Keratinocyte (primary cell): ENCODE data around the gene COMMD4.
"Not testable (repeated sequence)": the region's sequence is repeated elsewhere in the genome, so short reads cannot be mapped to it uniquely, and the experiment has no call there.

Experiments
- EZH2 ChIP-seq: IDR thresholded peaks from one replicate; pipeline ENCODE4 v1.6.1; 2012; ENCODE audit warnings: inconsistent platforms, mild to moderate bottlenecking, low read length, moderate library complexity
- TF ChIP-seq, protein P1 (sequence below), 3 experiments: IDR thresholded peaks in 1 of 3; conservative IDR thresholded peaks in 1 of 3; optimal IDR thresholded peaks in 1 of 3; 2 replicates in 2 of 3; 3 replicates in 1 of 3; pipeline versions ENCODE3 to v1.5.1; 2011; ENCODE audit warnings: low read length in 3 of 3, mild to moderate bottlenecking in 3 of 3, moderate library complexity in 2 of 3, control low read depth in 1 of 3, inconsistent platforms in 1 of 3; ENCODE audit not compliant: insufficient read depth in 2 of 3; ENCODE audit errors: extremely low read depth in 1 of 3

DNA sequence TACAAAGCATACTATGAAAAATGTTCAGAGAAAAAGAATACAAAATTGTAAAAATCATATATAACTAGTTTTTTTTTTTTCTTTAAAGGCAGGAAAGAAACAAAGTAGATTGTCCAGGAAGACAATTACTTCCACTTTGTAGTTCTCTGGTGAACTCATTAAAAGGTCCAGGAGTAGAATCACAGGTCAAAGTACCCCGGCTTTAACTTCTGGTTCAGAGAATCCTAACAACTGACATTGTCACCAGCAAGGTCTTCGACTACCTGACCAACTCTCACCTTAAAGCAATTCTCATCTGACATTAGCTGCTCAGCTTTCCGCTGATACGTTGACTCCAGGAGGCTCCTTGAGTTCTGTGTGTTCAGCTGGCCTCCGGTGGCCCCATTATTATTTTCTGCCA lies 48.1 kb downstream of the COMMD4 start:
- TF ChIP-seq, protein P1, sequence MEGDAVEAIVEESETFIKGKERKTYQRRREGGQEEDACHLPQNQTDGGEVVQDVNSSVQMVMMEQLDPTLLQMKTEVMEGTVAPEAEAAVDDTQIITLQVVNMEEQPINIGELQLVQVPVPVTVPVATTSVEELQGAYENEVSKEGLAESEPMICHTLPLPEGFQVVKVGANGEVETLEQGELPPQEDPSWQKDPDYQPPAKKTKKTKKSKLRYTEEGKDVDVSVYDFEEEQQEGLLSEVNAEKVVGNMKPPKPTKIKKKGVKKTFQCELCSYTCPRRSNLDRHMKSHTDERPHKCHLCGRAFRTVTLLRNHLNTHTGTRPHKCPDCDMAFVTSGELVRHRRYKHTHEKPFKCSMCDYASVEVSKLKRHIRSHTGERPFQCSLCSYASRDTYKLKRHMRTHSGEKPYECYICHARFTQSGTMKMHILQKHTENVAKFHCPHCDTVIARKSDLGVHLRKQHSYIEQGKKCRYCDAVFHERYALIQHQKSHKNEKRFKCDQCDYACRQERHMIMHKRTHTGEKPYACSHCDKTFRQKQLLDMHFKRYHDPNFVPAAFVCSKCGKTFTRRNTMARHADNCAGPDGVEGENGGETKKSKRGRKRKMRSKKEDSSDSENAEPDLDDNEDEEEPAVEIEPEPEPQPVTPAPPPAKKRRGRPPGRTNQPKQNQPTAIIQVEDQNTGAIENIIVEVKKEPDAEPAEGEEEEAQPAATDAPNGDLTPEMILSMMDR (optimal IDR thresholded peaks at IDR 0.05 in 1 of 3, IDR thresholded peaks at IDR 0.05 in 1 of 3, conservative IDR thresholded peaks at IDR 0.05 in 1 of 3; ENCODE audit: extremely low read depth in 1 of 3, insufficient read depth in 2 of 3, low read length in 3 of 3), result not testable (repeated sequence)
- not testable (repeated sequence) for TF ChIP-seq EZH2
